Astrocyte of the hippocampus (primary cell): ENCODE results near the gene ATXN1.

Source experiments
- DNase-seq: peaks from one replicate; pipeline ENCODE4 v3.0.0; 2011; ENCODE audit warnings: low read depth, low spot score

Gene ATXN1

GRCh38 chr6:16674801-16675392 lies 86.4 kb downstream of the ATXN1 start:
- peak; percentile 72 for DNase-seq

- no peak for DNase-seq
Measured at GRCh38 chr6:16673011-16673797, 88.1 kb downstream of the ATXN1 start.

GRCh38 chr6:16671302-16672289 lies 89.7 kb downstream of the ATXN1 start:
- DNase-seq: no peak

- no peak for DNase-seq
Measured at GRCh38 chr6:16670617-16671051, 90.6 kb downstream of the ATXN1 start.

DNA sequence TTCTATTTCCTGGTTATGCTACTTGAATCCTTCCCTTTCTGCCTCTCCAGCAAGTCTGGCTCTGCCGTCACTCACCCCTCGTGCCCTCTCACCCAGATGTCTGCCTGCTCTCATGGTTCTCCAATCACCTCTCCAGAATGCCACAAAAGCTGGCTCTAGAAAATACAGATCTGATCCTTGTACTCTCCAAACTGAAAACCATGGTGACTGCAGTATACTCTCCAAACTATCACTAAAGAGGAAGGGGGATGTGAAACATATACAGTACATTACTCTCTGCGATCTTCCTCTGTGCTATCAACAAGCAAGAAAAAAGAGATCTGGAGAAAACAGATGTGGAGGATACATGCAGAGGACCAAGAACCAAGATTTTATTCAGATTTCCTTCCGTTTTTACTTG lies 91.1 kb downstream of the ATXN1 start:
- DNase-seq: no peak

GRCh38 chr6:16669227-16669626 lies 92.0 kb downstream of the ATXN1 start:
- DNase-seq: peak; percentile 47

DNA sequence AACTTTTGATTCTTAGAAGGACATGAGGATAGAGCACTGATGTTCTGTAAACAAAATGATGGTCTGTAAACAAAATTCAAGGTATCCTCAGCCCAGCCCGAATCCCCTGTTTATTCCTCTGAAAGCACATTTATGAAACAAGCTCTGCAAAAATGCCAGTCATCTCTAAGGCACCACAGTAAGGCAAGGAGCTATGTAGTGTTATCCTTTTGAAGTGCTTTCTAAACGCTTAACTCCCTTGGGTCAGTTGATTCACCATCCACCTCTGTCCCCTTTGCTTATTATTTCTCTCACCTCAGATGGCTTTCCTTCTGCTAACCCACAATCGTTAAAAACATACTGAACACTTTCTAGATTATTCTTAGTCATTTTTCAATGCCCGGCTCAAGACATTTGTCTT lies 93.8 kb downstream of the ATXN1 start:
- DNase-seq: no peak

- no peak for DNase-seq
Measured at GRCh38 chr6:16665992-16666391, 95.3 kb downstream of the ATXN1 start.

GRCh38 chr6:16665182-16665581 lies 96.1 kb downstream of the ATXN1 start:
- no peak for DNase-seq

DNA sequence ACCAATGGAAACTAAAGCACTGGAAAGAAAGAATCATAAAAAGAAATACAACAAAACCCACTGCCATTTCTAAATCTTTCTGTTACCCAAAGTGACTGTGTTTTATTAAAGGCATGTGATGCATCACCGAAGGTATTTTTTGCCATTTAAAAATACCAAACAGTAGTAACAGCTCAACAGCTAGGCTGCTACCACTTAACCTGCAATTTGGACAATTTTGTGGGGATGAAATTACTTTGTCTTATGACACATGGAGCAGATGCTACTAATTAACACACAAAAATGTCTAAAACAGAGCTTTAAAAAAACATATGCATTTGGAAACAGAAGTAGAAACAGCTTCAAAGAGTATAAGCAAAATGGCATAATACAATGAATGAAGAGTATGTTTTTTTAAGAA lies 97.4 kb downstream of the ATXN1 start:
- no peak for DNase-seq

DNA sequence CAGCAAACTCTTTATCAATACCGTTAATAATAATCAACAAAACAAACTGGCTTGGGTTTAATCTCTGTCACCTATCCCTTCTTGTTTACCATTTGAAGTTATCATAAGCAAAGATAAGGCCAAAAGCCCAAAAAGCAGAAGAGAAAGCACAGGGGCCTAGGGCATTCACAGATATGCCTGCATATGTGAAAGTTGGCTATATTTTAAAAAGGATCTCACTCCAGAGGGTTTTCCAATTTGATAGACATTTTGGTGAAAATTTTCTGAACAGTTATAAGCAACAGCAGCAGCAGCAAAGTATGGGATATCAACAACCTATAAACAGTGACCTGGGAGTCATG lies 101.1 kb downstream of the ATXN1 start:
- no peak for DNase-seq

DNA sequence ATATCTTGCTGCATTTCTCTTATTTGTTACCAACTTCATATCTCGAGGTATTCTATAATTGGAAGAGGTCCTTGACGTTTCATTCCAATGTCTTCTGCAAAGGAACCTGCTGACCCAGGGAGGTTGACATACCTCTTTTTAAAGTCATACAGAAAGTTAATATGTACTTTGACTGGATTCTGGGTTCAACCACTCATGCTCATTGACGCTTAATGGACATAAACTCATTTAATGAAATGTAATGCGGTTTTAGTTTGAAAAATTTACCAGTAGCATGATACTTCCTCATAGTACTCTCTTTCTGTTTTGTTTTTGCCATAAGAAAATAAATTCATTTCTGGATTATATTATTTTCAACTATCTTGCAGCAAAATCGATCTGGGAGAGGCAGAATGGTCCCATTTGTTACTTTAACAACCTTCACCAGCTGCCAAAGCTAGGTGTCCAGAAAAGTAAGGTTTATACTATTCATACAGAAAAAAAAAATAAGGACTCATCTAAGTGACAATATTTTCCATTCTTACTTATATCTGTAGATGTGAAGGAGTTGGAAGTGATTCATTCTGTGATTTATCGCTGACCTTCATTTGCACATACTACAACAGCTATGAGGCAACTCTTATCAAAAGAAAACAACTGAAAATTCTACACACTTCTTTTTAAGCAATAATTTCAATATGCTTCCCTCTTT lies 101.6 kb downstream of the ATXN1 start:
- no peak for DNase-seq

- no peak for DNase-seq
Measured at GRCh38 chr6:16658348-16659034, 102.8 kb downstream of the ATXN1 start.

- no peak for DNase-seq
Measured at GRCh38 chr6:16657768-16658167, 103.5 kb downstream of the ATXN1 start.

DNA sequence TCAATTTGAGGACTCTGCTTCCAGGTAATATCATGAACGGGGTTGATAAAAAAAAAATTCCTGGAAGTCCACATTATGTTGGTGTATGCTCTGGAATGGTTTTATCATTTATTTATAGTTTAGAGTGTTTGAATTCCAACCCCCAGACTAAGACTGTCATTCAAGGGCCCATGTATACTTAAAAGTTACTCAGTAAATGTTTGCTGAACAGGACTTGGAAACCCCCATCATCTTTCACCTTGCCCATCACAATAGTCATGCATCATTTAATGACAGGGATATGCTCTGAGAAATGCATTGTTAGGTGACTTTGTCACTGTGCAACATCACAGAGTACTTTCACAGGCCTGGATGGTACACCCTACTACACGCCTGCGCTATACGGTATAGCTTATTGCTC lies 104.8 kb downstream of the ATXN1 start:
- no peak for DNase-seq

- DNase-seq: no peak
Measured at GRCh38 chr6:16654701-16655100, 106.6 kb downstream of the ATXN1 start.

GRCh38 chr6:16653226-16653625 lies 108.0 kb downstream of the ATXN1 start:
- DNase-seq: no peak

- DNase-seq: no peak
Measured at GRCh38 chr6:16651871-16652270, 109.4 kb downstream of the ATXN1 start.

- DNase-seq: no peak
Measured at GRCh38 chr6:16649890-16650289, 111.4 kb downstream of the ATXN1 start.

- DNase-seq: no peak
Measured at GRCh38 chr6:16649241-16649640, 112.0 kb downstream of the ATXN1 start.

GRCh38 chr6:16648003-16648402 lies 113.3 kb downstream of the ATXN1 start:
- DNase-seq: no peak
